Transverse colon (tissue), 4 donors: ENCODE data around the gene STXBP1. TPM values are rescaled to one million over a fixed set of nuclear protein-coding genes. Genes with fewer than 3 reads are reported as not detected.

ENCODE experiments used
- DNase-seq: peaks from one replicate; pipeline ENCODE4 v3.0.0-alpha.2; 2019
- H3K27ac ChIP-seq, 4 donors: fragments of 200-600 bp; sonication (generic); 2 replicates each; pipeline ENCODE4 v1.5.1; 2016 to 2018; ENCODE audit warnings: inconsistent platforms in 4 of 4
- H3K27me3 ChIP-seq: fragments of 200-600 bp; sonication (generic); 2 replicates; pipeline ENCODE4 v1.5.1; 2017; ENCODE audit warnings: inconsistent platforms
- H3K36me3 ChIP-seq, 4 donors: fragments of 200-600 bp; sonication (generic); 2 replicates each; pipeline ENCODE4 v1.5.1; 2017 to 2019; ENCODE audit warnings: inconsistent platforms in 4 of 4
- H3K4me1 ChIP-seq, 4 donors: fragments of 200-600 bp; sonication (generic); 2 replicates each; pipeline ENCODE4 v1.5.1; 2017 to 2020; ENCODE audit warnings: inconsistent platforms in 4 of 4
- H3K4me3 ChIP-seq, 4 donors: fragments of 200-600 bp; sonication (generic); 1 replicate in 1 of 4; 2 replicates in 3 of 4; pipeline versions ENCODE4 v1.5.1 to v1.6.1; 2017 to 2019; ENCODE audit warnings: inconsistent platforms in 4 of 4
- H3K9me3 ChIP-seq, 2 donors: fragments of 200-600 bp; sonication (generic); 2 replicates each; pipeline ENCODE4 v1.5.1; 2017 to 2019; ENCODE audit warnings: inconsistent platforms in 2 of 2
- EP300 ChIP-seq: sonication (generic); formaldehyde crosslinking; IDR thresholded peaks from one replicate; pipeline ENCODE4 v1.6.1; 2017; ENCODE audit warnings: antibody characterized with exemption, low read depth
- POLR2A ChIP-seq: fragments of 450-650 bp; IDR thresholded peaks from one replicate; pipeline ENCODE4 v1.6.1; 2016; ENCODE audit warnings: antibody characterized with exemption, mild to moderate bottlenecking, moderate library complexity
- POLR2AphosphoS5 ChIP-seq, 3 donors: sonication (generic); formaldehyde crosslinking; IDR thresholded peaks; one replicate each; pipeline ENCODE4 v1.6.1; 2016; ENCODE audit warnings: antibody characterized with exemption in 3 of 3
- WGBS, 2 donors: methylation state at CpG; one replicate each; pipeline ENCODE4 v1.1.5; 2018; ENCODE audit warnings: low coverage in 1 of 2; 5-methylcytosine and 5-hydroxymethylcytosine counted together
- in situ Hi-C, 4 donors: fragments of 200-750 bp; cut with MboI; loops; one replicate each; pipeline versions ENCODE4 v1.15.0 to v1.15.1; 2017; ENCODE audit warnings: low sequenced_read_pairs in 3 of 4, low pct_ligation_motif_present in 1 of 4, low pct_unique_long_range_greater_than_20kb in 1 of 4
- intact Hi-C: fragments of 100-400 bp; cut with DNase I; formaldehyde crosslinking; loops from one replicate; pipeline ENCODE4 v1.15.1; 2023; ENCODE audit warnings: low total_unique reads
- total RNA-seq, 4 donors: library from RNA; depleted of rRNA; stranded (reverse); fragments of >200 nt; gene quantifications; one replicate each; pipeline ENCODE4 v1.1.0, GENCODE V29; 2016
- TF ChIP-seq, protein P1 (sequence below), 5 experiments: fragments of 200-600 bp in 3 of 5; fragments of 450-650 bp in 2 of 5; sonication (generic) in 3 of 5; IDR thresholded peaks; 1 replicate in 2 of 5; 2 replicates in 3 of 5; pipeline ENCODE4 v1.5.1; 2016 to 2017; ENCODE audit warnings: antibody characterized with exemption in 5 of 5, inconsistent platforms in 3 of 5, mild to moderate bottlenecking in 2 of 5, moderate library complexity in 1 of 5

The STXBP1 gene
- total RNA-seq, 4 donors from 2014 or later = 7.9 to 193 (median 13.3) TPM

DNA sequence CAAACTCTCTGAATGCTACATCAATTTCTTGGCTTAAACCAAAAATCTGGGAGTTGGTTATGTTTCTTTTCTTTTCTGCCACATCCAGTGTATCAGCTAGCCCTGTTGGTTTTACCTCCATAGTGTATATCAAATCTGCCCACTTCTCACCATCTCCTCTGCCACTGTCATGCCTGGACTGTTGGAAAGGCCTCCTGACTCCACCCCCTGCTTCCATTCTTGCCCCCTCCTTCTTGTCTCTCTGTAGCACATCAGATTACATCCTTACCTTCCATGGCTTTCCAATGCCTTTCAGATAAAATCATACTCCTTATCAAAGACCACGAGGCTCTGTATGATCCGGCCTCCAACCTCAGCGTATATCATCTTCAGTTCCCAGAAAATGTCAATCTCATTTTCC, 35.4 kb downstream of the STXBP1 start:
- 82 to 92% methylated on average over 2 to 3 of the region's 3 CpGs for WGBS, 2 donors
- no peak overlapping the region for H3K4me3 ChIP-seq
- DNase-seq = no peak
- H3K36me3 ChIP-seq = no peaks in the 10 kb centered on the region
- no peaks in the 10 kb centered on the region for H3K9me3 ChIP-seq
- intact Hi-C loops (no loop called here), in situ Hi-C loops (no loop called here)
- H3K27me3 ChIP-seq = no peaks in the 10 kb centered on the region
- no peak overlapping the region for H3K27ac ChIP-seq
- TF ChIP-seq EP300 (no peak), POLR2AphosphoS5 (IDR thresholded peaks at IDR 0.05) (no peak), POLR2A (no peak)
- TF ChIP-seq, protein P1, sequence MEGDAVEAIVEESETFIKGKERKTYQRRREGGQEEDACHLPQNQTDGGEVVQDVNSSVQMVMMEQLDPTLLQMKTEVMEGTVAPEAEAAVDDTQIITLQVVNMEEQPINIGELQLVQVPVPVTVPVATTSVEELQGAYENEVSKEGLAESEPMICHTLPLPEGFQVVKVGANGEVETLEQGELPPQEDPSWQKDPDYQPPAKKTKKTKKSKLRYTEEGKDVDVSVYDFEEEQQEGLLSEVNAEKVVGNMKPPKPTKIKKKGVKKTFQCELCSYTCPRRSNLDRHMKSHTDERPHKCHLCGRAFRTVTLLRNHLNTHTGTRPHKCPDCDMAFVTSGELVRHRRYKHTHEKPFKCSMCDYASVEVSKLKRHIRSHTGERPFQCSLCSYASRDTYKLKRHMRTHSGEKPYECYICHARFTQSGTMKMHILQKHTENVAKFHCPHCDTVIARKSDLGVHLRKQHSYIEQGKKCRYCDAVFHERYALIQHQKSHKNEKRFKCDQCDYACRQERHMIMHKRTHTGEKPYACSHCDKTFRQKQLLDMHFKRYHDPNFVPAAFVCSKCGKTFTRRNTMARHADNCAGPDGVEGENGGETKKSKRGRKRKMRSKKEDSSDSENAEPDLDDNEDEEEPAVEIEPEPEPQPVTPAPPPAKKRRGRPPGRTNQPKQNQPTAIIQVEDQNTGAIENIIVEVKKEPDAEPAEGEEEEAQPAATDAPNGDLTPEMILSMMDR (IDR thresholded peaks at IDR 0.05) = no peak
- no peaks in the 10 kb centered on the region for H3K4me1 ChIP-seq

DNA sequence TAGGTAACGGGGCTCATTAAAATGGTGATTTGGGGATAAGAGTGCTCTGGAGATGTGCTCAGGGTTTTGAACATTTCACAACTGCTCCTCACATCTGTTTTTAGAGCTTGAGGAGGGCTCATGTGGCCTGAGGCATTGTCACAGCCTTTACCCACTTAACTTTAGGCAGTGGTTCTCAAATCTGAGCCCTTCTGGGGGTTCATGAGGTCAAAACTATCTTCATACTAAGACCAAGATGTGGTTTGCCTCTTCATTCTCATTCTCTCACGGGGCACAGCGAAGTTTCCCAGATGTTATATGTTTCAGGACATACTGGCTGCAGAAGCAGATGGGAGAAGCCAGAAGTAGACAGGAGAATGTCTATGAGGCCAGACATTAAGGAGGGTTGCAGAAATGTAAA, 38.4 kb downstream of the STXBP1 start:
- no peaks in the 10 kb centered on the region for H3K36me3 ChIP-seq
- in situ Hi-C loops = no loop called here

DNA sequence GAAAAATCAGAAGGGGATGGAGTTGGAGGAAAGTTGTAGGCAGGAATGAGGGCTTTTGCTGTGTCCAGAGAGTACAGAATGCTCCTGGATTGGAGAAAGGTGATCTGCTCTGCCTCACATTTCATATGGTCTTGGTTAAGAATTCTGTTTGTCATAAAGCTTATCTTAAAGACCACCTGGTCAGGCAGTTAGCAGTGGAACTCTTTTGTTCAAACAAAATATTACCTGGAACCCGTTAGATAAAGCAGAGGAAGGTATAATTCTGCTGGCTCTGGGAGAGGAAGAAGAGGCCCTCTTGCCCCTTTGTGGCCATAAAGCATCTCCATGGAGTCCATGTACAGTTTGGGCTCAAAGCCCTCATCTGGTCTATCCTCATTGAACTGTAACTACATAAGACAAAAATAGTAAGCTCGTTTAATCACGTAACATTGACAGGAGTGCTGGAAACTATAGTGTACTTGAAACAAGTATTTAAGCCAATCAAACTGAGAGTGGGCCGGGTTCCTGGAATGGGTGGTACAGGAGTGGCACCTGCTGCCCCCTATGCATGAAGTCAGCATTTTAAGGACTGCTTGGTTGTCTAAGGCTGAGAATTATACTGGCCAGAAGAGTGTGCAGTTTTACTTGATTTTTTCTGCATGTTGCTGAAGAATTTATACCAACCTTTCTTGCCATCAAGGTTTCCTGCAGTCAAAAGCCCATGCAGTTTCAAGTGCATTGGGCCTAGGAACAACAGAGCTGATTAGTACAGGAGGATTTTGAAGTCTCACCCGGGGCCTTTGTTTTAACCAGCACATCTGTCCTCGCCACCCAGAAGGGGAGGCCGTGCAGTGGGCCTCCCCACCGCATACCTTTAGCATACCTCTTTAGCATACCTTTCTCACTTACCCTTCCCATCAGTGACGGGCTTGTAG, 39.9 kb downstream of the STXBP1 start:
- no peaks in the 10 kb centered on the region for H3K4me1 ChIP-seq
- no peaks in the 10 kb centered on the region for H3K27me3 ChIP-seq
- WGBS, 2 donors = 73 to 80% methylated on average over 7 to 9 of the region's 9 CpGs
- intact Hi-C loops = no loop called here
- no peaks in the 10 kb centered on the region for H3K36me3 ChIP-seq
- no peaks in the 10 kb centered on the region for H3K9me3 ChIP-seq
- in situ Hi-C loops = no loop called here
- no peak for DNase-seq
- no peak overlapping the region for H3K27ac ChIP-seq
- TF ChIP-seq POLR2A (no peak), EP300 (no peak), POLR2AphosphoS5 (IDR thresholded peaks at IDR 0.05) (no peak)
- TF ChIP-seq, protein P1 (IDR thresholded peaks at IDR 0.05) = no peak
- H3K4me3 ChIP-seq = no peak overlapping the region

More for the DNA sequence above, 38.4 kb downstream of the STXBP1 start:
- WGBS, 2 donors = 66 to 89% methylated on average over 1 to 3 of the region's 3 CpGs
- no peak overlapping the region for H3K27ac ChIP-seq
- H3K9me3 ChIP-seq = no peaks in the 10 kb centered on the region
- DNase-seq = no peak
- intact Hi-C loops = no loop called here
- H3K4me1 ChIP-seq = no peaks in the 10 kb centered on the region
- no peaks in the 10 kb centered on the region for H3K27me3 ChIP-seq
- TF ChIP-seq POLR2A = no peak
- no peak for TF ChIP-seq EP300
- TF ChIP-seq POLR2AphosphoS5 (IDR thresholded peaks at IDR 0.05) = no peak
- TF ChIP-seq, protein P1 (IDR thresholded peaks at IDR 0.05) = no peak
- H3K4me3 ChIP-seq = no peak overlapping the region

DNA sequence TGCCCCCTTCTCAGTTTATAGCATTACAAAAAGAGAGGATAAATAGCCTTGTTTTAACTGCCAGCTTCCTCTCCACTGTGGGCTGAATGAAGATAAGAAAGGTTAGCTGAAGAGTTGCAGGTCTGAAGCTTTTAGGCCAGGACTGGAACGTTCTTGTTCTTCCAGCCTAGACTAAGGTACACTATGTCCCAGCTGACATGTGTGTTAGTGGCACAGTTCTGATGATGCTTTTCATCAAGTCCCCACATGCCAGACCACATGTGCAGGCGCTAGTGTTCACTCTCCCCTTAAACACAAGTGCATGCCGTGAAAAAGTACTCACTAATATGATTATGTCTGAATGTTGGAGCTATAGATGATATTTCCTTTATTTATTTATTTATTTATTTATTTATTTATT, 40.7 kb downstream of the STXBP1 start:
- Histone ChIP-seq H3K4me1 (no peaks in the 10 kb centered on the region), H3K27me3 (no peaks in the 10 kb centered on the region), H3K27ac (no peak overlapping the region), H3K9me3 (no peaks in the 10 kb centered on the region), H3K36me3 (no peaks in the 10 kb centered on the region), H3K4me3 (no peak overlapping the region)
- WGBS, 2 donors = 85% methylated on average over 3 of the region's 3 CpGs
- intact Hi-C loops (no loop called here), in situ Hi-C loops (no loop called here)
- TF ChIP-seq POLR2A (no peak), EP300 (no peak), POLR2AphosphoS5 (IDR thresholded peaks at IDR 0.05) (no peak)
- TF ChIP-seq, protein P1 (IDR thresholded peaks at IDR 0.05) = no peak
- no peak for DNase-seq
